Trophoblast cell (in vitro differentiated cells and primary cell): ENCODE results near the gene TCTN3.
"Not testable (repeated sequence)": the region's sequence is repeated elsewhere in the genome, so short reads cannot be mapped to it uniquely, and the experiment has no call there.

ENCODE experiments used
- DNase-seq, 2 donors: peaks; one replicate each; pipeline ENCODE4 v3.0.0-alpha.2; 2016
- H2AFZ ChIP-seq: 2 replicates; pipeline ENCODE4 v1.6.1; 2013; ENCODE audit warnings: low read length, moderate library complexity, mild to moderate bottlenecking; ENCODE audit not compliant: insufficient read depth, poor library complexity
- H2AK5ac ChIP-seq: 2 replicates; pipeline ENCODE4 v1.6.1; 2013; ENCODE audit warnings: mild to moderate bottlenecking, low read length
- H2BK120ac ChIP-seq: 2 replicates; pipeline ENCODE4 v1.6.1; 2013; ENCODE audit warnings: low read length, mild to moderate bottlenecking, moderate library complexity; ENCODE audit not compliant: insufficient read depth, poor library complexity
- H2BK12ac ChIP-seq: 2 replicates; pipeline ENCODE4 v1.6.1; 2013; ENCODE audit warnings: mild to moderate bottlenecking, low read length, moderate library complexity
- H2BK5ac ChIP-seq: 2 replicates; pipeline ENCODE4 v1.6.1; 2013; ENCODE audit warnings: low read length, low read depth, moderate library complexity, mild to moderate bottlenecking; ENCODE audit not compliant: poor library complexity
- H3K14ac ChIP-seq: 2 replicates; pipeline ENCODE4 v1.6.1; 2013; ENCODE audit warnings: mild to moderate bottlenecking, low read length
- H3K18ac ChIP-seq: 2 replicates; pipeline ENCODE4 v1.6.1; 2013; ENCODE audit warnings: mild to moderate bottlenecking, low read length
- H3K23ac ChIP-seq: 2 replicates; pipeline ENCODE4 v1.6.1; 2013; ENCODE audit warnings: low read length
- H3K27ac ChIP-seq: 2 replicates; pipeline ENCODE4 v1.5.1; 2013; ENCODE audit warnings: low read depth, mild to moderate bottlenecking, inconsistent platforms, low read length, moderate library complexity
- H3K27me3 ChIP-seq: 2 replicates; pipeline ENCODE4 v1.6.1; 2013; ENCODE audit warnings: inconsistent platforms, mild to moderate bottlenecking, low read length, moderate library complexity; ENCODE audit not compliant: insufficient read depth
- H3K36me3 ChIP-seq, 2 experiments: 1 replicate in 1 of 2; 2 replicates in 1 of 2; pipeline ENCODE4 v1.6.1; 2013; ENCODE audit warnings: low read length in 2 of 2, mild to moderate bottlenecking in 2 of 2, moderate library complexity in 1 of 2; ENCODE audit not compliant: insufficient read depth in 2 of 2, control insufficient read depth in 1 of 2
- H3K4ac ChIP-seq: 2 replicates; pipeline ENCODE4 v1.6.1; 2013; ENCODE audit warnings: low read depth, mild to moderate bottlenecking, low read length, moderate library complexity
- H3K4me1 ChIP-seq, 2 experiments: 1 replicate in 1 of 2; 2 replicates in 1 of 2; pipeline ENCODE4 v1.6.1; 2013; ENCODE audit warnings: low read length in 2 of 2, mild to moderate bottlenecking in 2 of 2, moderate library complexity in 1 of 2; ENCODE audit not compliant: insufficient read depth in 2 of 2, control insufficient read depth in 1 of 2
- H3K4me2 ChIP-seq: 2 replicates; pipeline ENCODE4 v1.6.1; 2013; ENCODE audit warnings: inconsistent platforms, mild to moderate bottlenecking, low read length, moderate library complexity
- H3K4me3 ChIP-seq: 2 replicates; pipeline ENCODE4 v1.5.1; 2013; ENCODE audit warnings: mild to moderate bottlenecking, low read depth, low read length, inconsistent platforms
- H3K79me1 ChIP-seq: one replicate; pipeline ENCODE4 v1.6.1; 2013; ENCODE audit warnings: low read length
- H3K79me2 ChIP-seq: 2 replicates; pipeline ENCODE4 v1.6.1; 2013; ENCODE audit warnings: low read length, mild to moderate bottlenecking; ENCODE audit not compliant: control insufficient read depth, insufficient read depth, poor library complexity
- H3K9ac ChIP-seq: 2 replicates; pipeline ENCODE4 v1.6.1; 2013; ENCODE audit warnings: mild to moderate bottlenecking, low read length
- H3K9me3 ChIP-seq: 2 replicates; pipeline ENCODE4 v1.6.1; 2013; ENCODE audit warnings: low read depth, mild to moderate bottlenecking, control low read depth, inconsistent platforms, low read length; ENCODE audit not compliant: insufficient read depth
- H4K12ac ChIP-seq: 2 replicates; pipeline ENCODE4 v1.6.1; 2013; ENCODE audit warnings: low read depth, mild to moderate bottlenecking, low read length, moderate library complexity
- H4K8ac ChIP-seq: 2 replicates; pipeline ENCODE4 v1.6.1; 2013; ENCODE audit warnings: low read depth, mild to moderate bottlenecking, low read length, moderate library complexity
- H4K91ac ChIP-seq: one replicate; pipeline ENCODE4 v1.6.1; 2013; ENCODE audit warnings: low read depth, mild to moderate bottlenecking, low read length, moderate library complexity
- WGBS: extraction: QIAGEN DNeasy Blood & Tissue Kit; methylation state at CpG from one replicate; pipeline ENCODE4 v1.1.7; 2013; ENCODE audit warnings: missing lambda C conversion rate; ENCODE audit not compliant: insufficient read length, insufficient coverage; ENCODE audit errors: extremely low coverage; 5-methylcytosine and 5-hydroxymethylcytosine counted together

Gene TCTN3

DNA sequence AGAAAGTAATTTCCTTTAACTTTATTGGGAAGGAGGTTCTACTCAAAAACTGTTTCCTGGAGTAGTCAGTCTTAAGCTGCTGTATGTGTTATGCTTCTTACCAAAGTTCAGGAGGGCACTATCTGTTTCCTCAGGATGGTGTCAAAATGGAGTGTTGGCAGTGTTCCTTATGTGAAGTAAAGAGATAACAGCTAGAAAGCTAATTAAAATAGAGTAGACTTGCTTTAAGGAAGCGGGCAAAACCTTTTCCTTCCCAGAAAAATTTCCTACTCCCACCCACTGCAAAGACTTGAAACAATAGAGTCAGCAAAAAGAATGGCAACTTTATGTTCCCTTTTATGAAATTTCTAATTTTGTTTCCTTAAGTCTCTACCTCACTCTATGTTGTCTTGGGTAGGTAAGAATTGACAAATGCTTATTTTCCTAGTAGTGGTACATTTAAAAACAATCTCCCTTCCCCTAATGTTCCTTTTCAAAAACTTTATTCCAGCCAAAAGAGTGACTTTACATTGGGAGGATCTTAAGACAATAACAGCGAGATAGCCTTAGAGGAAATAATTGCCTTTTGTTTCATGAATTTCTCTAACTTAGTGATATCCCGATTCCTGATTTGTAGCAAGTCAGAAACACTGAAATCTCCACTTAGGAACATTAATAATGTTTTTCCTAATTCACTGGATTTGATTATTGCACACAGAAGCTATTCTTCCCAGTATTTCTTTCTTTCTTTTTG is 35.8 kb upstream of the TCTN3 start:
- H4K12ac ChIP-seq = no peak overlapping the region

DNA sequence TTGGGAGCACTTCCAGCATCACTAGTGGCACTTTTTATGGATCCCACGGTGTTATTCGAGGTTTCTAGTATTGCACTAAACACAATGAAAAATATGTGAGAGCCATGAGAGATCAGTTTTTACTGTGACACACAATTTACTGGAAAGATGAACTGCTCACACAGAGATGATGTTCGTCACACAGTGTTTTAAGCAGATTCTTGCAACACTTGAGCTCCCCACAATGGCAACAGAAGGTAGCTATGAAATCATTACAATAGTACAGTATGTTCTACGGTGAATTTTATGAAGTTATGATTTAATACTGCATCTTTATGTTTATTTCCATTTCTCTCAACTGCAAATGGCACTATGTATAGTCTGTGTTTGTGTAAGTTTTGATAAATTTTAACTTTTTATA is 34.8 kb upstream of the TCTN3 start:
- no peak overlapping the region for H3K9ac ChIP-seq
- H2AFZ ChIP-seq = no peak overlapping the region
- no peak overlapping the region for H2BK5ac ChIP-seq
- no peaks in the 10 kb centered on the region for H3K9me3 ChIP-seq
- H2BK12ac ChIP-seq = no peak overlapping the region
- H3K79me2 ChIP-seq = no peaks in the 10 kb centered on the region
- H3K18ac ChIP-seq = no peak overlapping the region
- H4K91ac ChIP-seq = no peak overlapping the region
- H3K4me1 ChIP-seq = no peaks in the 10 kb centered on the region
- no peaks in the 10 kb centered on the region for H3K36me3 ChIP-seq
- H3K14ac ChIP-seq = no peak overlapping the region
- no peak overlapping the region for H2BK120ac ChIP-seq
- WGBS = no CpG with 5 or more reads among the region's 4 CpGs
- H2AK5ac ChIP-seq = no peak overlapping the region
- no peaks in the 10 kb centered on the region for H3K79me1 ChIP-seq
- no peaks in the 10 kb centered on the region for H3K27me3 ChIP-seq
- no peak overlapping the region for H4K12ac ChIP-seq
- no peak overlapping the region for H3K23ac ChIP-seq
- no peak overlapping the region for H3K27ac ChIP-seq
- no peak overlapping the region for H3K4me3 ChIP-seq
- H4K8ac ChIP-seq = no peak overlapping the region
- H3K4me2 ChIP-seq = no peak overlapping the region
- no peak for DNase-seq
- H3K4ac ChIP-seq = no peak overlapping the region

More for the DNA sequence above, 35.8 kb upstream of the TCTN3 start:
- no peaks in the 10 kb centered on the region for H3K79me2 ChIP-seq
- H3K4me3 ChIP-seq = no peak overlapping the region
- no peak overlapping the region for H3K9ac ChIP-seq
- H3K23ac ChIP-seq = no peak overlapping the region
- no peak overlapping the region for H2AK5ac ChIP-seq
- no peak overlapping the region for H2BK5ac ChIP-seq
- H3K9me3 ChIP-seq = peaks cover 2% of the 10 kb centered on the region
- WGBS = no CpG with 5 or more reads among the region's 3 CpGs
- H3K4ac ChIP-seq = no peak overlapping the region
- no peaks in the 10 kb centered on the region for H3K4me1 ChIP-seq
- H4K8ac ChIP-seq = no peak overlapping the region
- H2BK120ac ChIP-seq = no peak overlapping the region
- no peak for DNase-seq
- H3K18ac ChIP-seq = no peak overlapping the region
- no peak overlapping the region for H4K91ac ChIP-seq
- no peak overlapping the region for H3K14ac ChIP-seq
- H3K36me3 ChIP-seq = no peaks in the 10 kb centered on the region
- no peaks in the 10 kb centered on the region for H3K79me1 ChIP-seq
- H2BK12ac ChIP-seq = no peak overlapping the region
- H3K27ac ChIP-seq = no peak overlapping the region
- H3K27me3 ChIP-seq = no peaks in the 10 kb centered on the region
- no peak overlapping the region for H2AFZ ChIP-seq
- H3K4me2 ChIP-seq = no peak overlapping the region

DNA sequence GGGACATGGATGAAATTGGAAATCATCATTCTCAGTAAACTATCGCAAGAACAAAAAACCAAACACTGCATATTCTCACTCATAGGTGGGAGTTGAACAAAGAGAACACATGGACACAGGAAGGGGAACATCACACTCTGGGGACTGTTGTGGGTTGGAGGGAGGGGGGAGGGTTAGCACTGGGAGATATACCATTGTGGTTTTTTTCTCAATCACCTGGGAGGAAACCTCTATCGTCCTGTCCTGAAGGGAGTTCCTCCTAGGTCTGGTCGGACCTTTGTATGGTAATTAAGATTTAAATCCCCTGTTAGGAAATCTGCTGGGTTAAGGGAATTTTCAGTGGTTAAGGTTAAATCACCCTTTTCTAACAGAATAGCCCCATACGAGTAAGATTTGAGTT is 28.8 kb upstream of the TCTN3 start:
- not testable (repeated sequence) for DNase-seq, H3K27ac ChIP-seq, H3K4ac ChIP-seq, H3K79me1 ChIP-seq, H2AK5ac ChIP-seq, H2AFZ ChIP-seq, H4K91ac ChIP-seq, H3K9ac ChIP-seq, H3K4me1 ChIP-seq, H2BK5ac ChIP-seq, H3K4me2 ChIP-seq, H3K36me3 ChIP-seq, H3K4me3 ChIP-seq, H2BK120ac ChIP-seq, H2BK12ac ChIP-seq, H3K9me3 ChIP-seq, H3K27me3 ChIP-seq, H3K79me2 ChIP-seq, H4K8ac ChIP-seq, H3K14ac ChIP-seq, H3K23ac ChIP-seq, H4K12ac ChIP-seq, H3K18ac ChIP-seq
- no CpG with 5 or more reads among the region's 4 CpGs for WGBS

DNA sequence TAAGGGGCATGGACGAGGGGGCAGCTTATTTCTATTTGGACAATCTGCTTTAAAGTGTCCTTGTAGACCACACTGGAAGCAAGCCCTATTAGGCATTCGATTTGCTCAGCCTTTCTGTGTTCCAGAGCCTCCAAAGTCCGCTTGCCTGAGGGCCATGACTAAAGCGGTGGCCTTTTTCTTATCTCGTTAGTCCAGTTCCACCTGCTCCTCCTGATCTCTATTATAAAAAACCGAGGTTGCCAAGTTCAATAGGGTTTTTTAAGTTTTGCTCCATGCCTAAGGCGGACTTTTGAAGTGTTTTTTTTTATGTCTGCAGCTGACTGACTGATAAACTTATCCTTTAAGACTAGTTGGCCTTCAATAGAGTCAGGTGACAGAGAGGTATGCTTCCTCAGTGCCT is 27.0 kb upstream of the TCTN3 start:
- not testable (repeated sequence) for H3K23ac ChIP-seq, H2AFZ ChIP-seq, H2BK12ac ChIP-seq, H4K8ac ChIP-seq, H2BK120ac ChIP-seq, H3K4ac ChIP-seq, H3K4me1 ChIP-seq, H3K14ac ChIP-seq, H3K9me3 ChIP-seq, H3K27me3 ChIP-seq, H3K79me1 ChIP-seq, H4K91ac ChIP-seq, H4K12ac ChIP-seq, H3K27ac ChIP-seq, H3K4me3 ChIP-seq, H3K79me2 ChIP-seq, H3K18ac ChIP-seq, H3K36me3 ChIP-seq, H3K9ac ChIP-seq, H3K4me2 ChIP-seq, H2BK5ac ChIP-seq, H2AK5ac ChIP-seq
- no CpG with 5 or more reads among the region's 7 CpGs for WGBS
- peak; percentile 87 to 91 for DNase-seq
